Measurements from ENCODE around the gene BICRA. TPM values are rescaled to one million over a fixed set of nuclear protein-coding genes. Genes with fewer than 3 reads are reported as not detected.

Gene BICRA
- total and polyA plus RNA-seq, 2 of the 8 experiments (the other 6 are each of a cell fraction or from before 2014, with no cell fraction given) = 1.5 to 29.2 TPM

GRCh38 chr19:47697863-47698609 is 89.1 kb downstream of the BICRA start (continued):
- TF ChIP-seq BACH1 (IDR thresholded peaks at IDR 0.05; ENCODE audit: low read length) (no peak), CHD2 (IDR thresholded peaks at IDR 0.05; ENCODE audit: low read length) (0 out of 2 replicates have a peak, but pooled peaks have one; percentile 10), NANOG (IDR thresholded peaks at IDR 0.05; ENCODE audit: insufficient read depth, low read depth, low read length, poor library complexity, severe bottlenecking) (peak; percentile 20), JUND (IDR thresholded peaks at IDR 0.05; ENCODE audit: low read length) (0 out of 2 replicates have a peak, but pooled peaks have one; percentile 20), SP1 (IDR thresholded peaks at IDR 0.05; ENCODE audit: low read depth, low read length) (0 out of 2 replicates have a peak, but pooled peaks have one; percentile 40), TBP (IDR thresholded peaks at IDR 0.05; ENCODE audit: low read depth, low read length) (peak; percentile 31; the same call in 1 of the 2 replicates), RFX5 (IDR thresholded peaks at IDR 0.05; ENCODE audit: borderline replicate concordance, low read depth, low read length) (no peak), POLR2A (IDR thresholded peaks at IDR 0.05; ENCODE audit: control extremely low read depth in 1 of 2, low read depth in 2 of 2, low read length in 2 of 2) (no peak), SAP30 (IDR thresholded peaks at IDR 0.05; ENCODE audit: insufficient read depth, insufficient replicate concordance, low read length) (no peak), ASH2L (IDR thresholded peaks at IDR 0.05; ENCODE audit: low read length) (peak; percentile 23), TAF1 (IDR thresholded peaks at IDR 0.05; ENCODE audit: low read depth, low read length) (0 out of 2 replicates have a peak, but pooled peaks have one; percentile 18), SUZ12 (IDR thresholded peaks at IDR 0.05; ENCODE audit: low read length) (no peak), CREB1 (IDR thresholded peaks at IDR 0.05) (no peak), RAD21 (IDR thresholded peaks at IDR 0.05 in 1 of 2, conservative IDR thresholded peaks at IDR 0.05 in 1 of 2; ENCODE audit: low read depth in 2 of 2, low read length in 2 of 2) (peak; percentile 99 to 100), KDM4A (IDR thresholded peaks at IDR 0.05; ENCODE audit: low read depth, low read length, severe bottlenecking) (no peak), BRCA1 (IDR thresholded peaks at IDR 0.05; ENCODE audit: low read depth, low read length) (no peak; the same call in 1 of the 2 replicates), KDM1A (IDR thresholded peaks at IDR 0.05; ENCODE audit: borderline replicate concordance, low read length) (peak; percentile 72; the same call in 1 of the 2 replicates), BCL11A (IDR thresholded peaks at IDR 0.05; ENCODE audit: low read depth in 2 of 2, low read length in 2 of 2) (peak in 1 of 2 experiments; percentile 6), MAX (IDR thresholded peaks at IDR 0.05) (peak; percentile 11; the same call in 1 of the 2 replicates), CEBPB (IDR thresholded peaks at IDR 0.05; ENCODE audit: low read depth, low read length) (no peak), USF2 (IDR thresholded peaks at IDR 0.05; ENCODE audit: low read length) (no peak), FOSL1 (IDR thresholded peaks at IDR 0.05; ENCODE audit: insufficient read depth, low read depth, low read length) (no peak), GTF2F1 (IDR thresholded peaks at IDR 0.05; ENCODE audit: borderline replicate concordance, low read depth, low read length) (no peak), EGR1 (IDR thresholded peaks at IDR 0.05; ENCODE audit: borderline replicate concordance, low read depth, low read length) (no peak)

Measured in H1 (cell line).